Vagina (tissue), 2 donors: ENCODE results near the gene PPP2R5C.

ENCODE experiments used
- POLR2A ChIP-seq, 2 donors: fragments of 450-650 bp; IDR thresholded peaks; one replicate each; pipeline ENCODE4 v1.6.1; 2017; ENCODE audit warnings: antibody characterized with exemption in 2 of 2, mild to moderate bottlenecking in 2 of 2, moderate library complexity in 2 of 2
- POLR2AphosphoS5 ChIP-seq, 2 donors: sonication (generic); formaldehyde crosslinking; IDR thresholded peaks; one replicate each; pipeline ENCODE4 v1.9.0; 2017; ENCODE audit warnings: antibody characterized with exemption in 2 of 2, mild to moderate bottlenecking in 2 of 2, low read depth in 1 of 2; ENCODE audit not compliant: insufficient read depth in 1 of 2
- TF ChIP-seq, protein P1 (sequence below), 3 experiments: fragments of 450-650 bp in 2 of 3; fragments of 200-600 bp in 1 of 3; sonication (generic) in 1 of 3; IDR thresholded peaks; one replicate each; pipeline ENCODE4 v1.5.1; 2017 to 2019; ENCODE audit warnings: antibody characterized with exemption in 3 of 3, mild to moderate bottlenecking in 2 of 3, moderate library complexity in 2 of 3

- TF ChIP-seq, protein P1, sequence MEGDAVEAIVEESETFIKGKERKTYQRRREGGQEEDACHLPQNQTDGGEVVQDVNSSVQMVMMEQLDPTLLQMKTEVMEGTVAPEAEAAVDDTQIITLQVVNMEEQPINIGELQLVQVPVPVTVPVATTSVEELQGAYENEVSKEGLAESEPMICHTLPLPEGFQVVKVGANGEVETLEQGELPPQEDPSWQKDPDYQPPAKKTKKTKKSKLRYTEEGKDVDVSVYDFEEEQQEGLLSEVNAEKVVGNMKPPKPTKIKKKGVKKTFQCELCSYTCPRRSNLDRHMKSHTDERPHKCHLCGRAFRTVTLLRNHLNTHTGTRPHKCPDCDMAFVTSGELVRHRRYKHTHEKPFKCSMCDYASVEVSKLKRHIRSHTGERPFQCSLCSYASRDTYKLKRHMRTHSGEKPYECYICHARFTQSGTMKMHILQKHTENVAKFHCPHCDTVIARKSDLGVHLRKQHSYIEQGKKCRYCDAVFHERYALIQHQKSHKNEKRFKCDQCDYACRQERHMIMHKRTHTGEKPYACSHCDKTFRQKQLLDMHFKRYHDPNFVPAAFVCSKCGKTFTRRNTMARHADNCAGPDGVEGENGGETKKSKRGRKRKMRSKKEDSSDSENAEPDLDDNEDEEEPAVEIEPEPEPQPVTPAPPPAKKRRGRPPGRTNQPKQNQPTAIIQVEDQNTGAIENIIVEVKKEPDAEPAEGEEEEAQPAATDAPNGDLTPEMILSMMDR (IDR thresholded peaks at IDR 0.05): no peak
- TF ChIP-seq POLR2AphosphoS5 (IDR thresholded peaks at IDR 0.05; ENCODE audit: insufficient read depth in 1 of 2, low read depth in 1 of 2) (no peak), POLR2A (IDR thresholded peaks at IDR 0.05) (no peak)
Measured at GRCh38 chr14:101723061-101723595, 38.4 kb upstream of the PPP2R5C start.
